ENCODE data around the gene MEMO1. TPM values are rescaled to one million over a fixed set of nuclear protein-coding genes. Genes with fewer than 3 reads are reported as not detected.

MEMO1 gene
- total and polyA plus RNA-seq, 2 of the 4 experiments (the other 2 are of a cell fraction), result 23.7 to 49.7 TPM

GRCh38 chr2:31997653-31998052 is 13.2 kb downstream of the MEMO1 start:
- intact Hi-C loops (cut with micrococcal nuclease), result no loop called here
- no peak overlapping the region for H2BK120ac ChIP-seq (ENCODE audit: low read depth, low read length)

More at GRCh38 chr2:31997653-31998052, 13.2 kb downstream of the MEMO1 start:
- Histone ChIP-seq H3K23ac (ENCODE audit: low read depth, low read length) (no peak overlapping the region), H3K4me2 (ENCODE audit: low read depth, low read length) (no peak overlapping the region), H3K9me1 (ENCODE audit: insufficient read depth, low read length) (peaks cover 3% of the 10 kb centered on the region; the same call in 1 of the 2 replicates), H3K79me1 (ENCODE audit: low read depth in 1 of 2, low read length in 2 of 2) (peaks cover 16 to 43% of the 10 kb centered on the region in 2 experiments), H3K36me3 (ENCODE audit: control insufficient read depth, insufficient read depth, low read length) (no peaks in the 10 kb centered on the region), H2BK15ac (ENCODE audit: low read depth, low read length) (no peak overlapping the region), H3K9me3 (ENCODE audit: control insufficient read depth, insufficient read depth, low read length) (no peaks in the 10 kb centered on the region), H3K4me1 (ENCODE audit: control insufficient read depth, insufficient read depth, low read length) (no peaks in the 10 kb centered on the region), H4K91ac (ENCODE audit: insufficient read depth, low read depth, low read length) (no peak overlapping the region), H3K4me3 (ENCODE audit: insufficient read depth, low read depth, low read length) (no peak overlapping the region), H2AK5ac (ENCODE audit: low read depth, low read length) (no peak overlapping the region), H3K18ac (ENCODE audit: low read depth, low read length) (no peak overlapping the region), H2AK9ac (replicated peaks; ENCODE audit: low read depth, low read length, poor library complexity) (no peak overlapping the region), H2AFZ (replicated peaks; ENCODE audit: low read length, poor library complexity) (no peak overlapping the region), H3K27ac (ENCODE audit: insufficient read depth, low read length) (no peak overlapping the region), H3K4ac (ENCODE audit: low read depth, low read length) (no peak overlapping the region), H4K20me1 (ENCODE audit: insufficient read depth, low read length) (peaks cover 37% of the 10 kb centered on the region), H3K27me3 (ENCODE audit: control insufficient read depth, insufficient read depth, low read length) (no peaks in the 10 kb centered on the region), H3K14ac (replicated peaks; ENCODE audit: low read depth, low read length) (no peak overlapping the region), H4K5ac (ENCODE audit: low read depth, low read length) (no peak overlapping the region), H2BK20ac (ENCODE audit: low read depth, low read length) (no peak overlapping the region), H3K9ac (ENCODE audit: low read depth, low read length) (no peak overlapping the region), H4K8ac (ENCODE audit: low read depth in 2 of 2, low read length in 2 of 2) (no peak overlapping the region), H2BK5ac (ENCODE audit: low read depth, low read length, poor library complexity, severe bottlenecking) (no peak overlapping the region), H3K56ac (ENCODE audit: extremely low read depth, insufficient read depth, low read length) (no peak overlapping the region)
- DNase-seq (no peak), ATAC-seq (ENCODE audit: low read depth) (peak; percentile 60)
- ChIA-PET POLR2A (ENCODE audit: unreplicated experiment) (no interaction called here), CTCF (interaction anchor here (0.6 to 0.9 kb wide), 2 partner anchors 11 to 70 kb away, joined by 3 to 4 read pairs; no protein-coding TSS in a partner anchor)
- dilution Hi-C loops (cut with HindIII; ENCODE audit: low sequenced_read_pairs, unreplicated experiment) (no loop called here), in situ Hi-C loops (cut with MboI; ENCODE audit: low sequenced_read_pairs) (no loop called here)
- BruUV-seq (replicated peaks), result no TSS peak
- no CpG with 5 or more reads among the region's 3 CpGs for WGBS, 2 experiments (ENCODE audit: extremely low coverage in 2 of 2, insufficient read length in 1 of 2)
- TF ChIP-seq CEBPB (IDR thresholded peaks at IDR 0.05; ENCODE audit: low read depth, low read length) (no peak), NFE2L2 (IDR thresholded peaks at IDR 0.05; ENCODE audit: low read depth, low read length) (no peak), SMC3 (IDR thresholded peaks at IDR 0.05; ENCODE audit: low read depth, low read length) (no peak), MXI1 (IDR thresholded peaks at IDR 0.05; ENCODE audit: borderline replicate concordance, low read depth, low read length) (no peak), CHD1 (IDR thresholded peaks at IDR 0.05; ENCODE audit: low read depth, low read length) (no peak), POLR2A (IDR thresholded peaks at IDR 0.05; ENCODE audit: low read depth, low read length) (no peak), USF2 (IDR thresholded peaks at IDR 0.05; ENCODE audit: low read depth, low read length) (no peak), FOS (IDR thresholded peaks at IDR 0.05; ENCODE audit: low read depth, low read length) (no peak), RCOR1 (IDR thresholded peaks at IDR 0.05; ENCODE audit: insufficient replicate concordance, low read length) (no peak), RFX5 (IDR thresholded peaks at IDR 0.05; ENCODE audit: low read depth, low read length) (no peak)

Data from IMR-90 (cell line).